NCI-H524 treated with DMSO at 0.1 percent for 48 hours (cell line): ENCODE data around the gene KCNQ1.

ENCODE experiments used
- DNase-seq: peaks from one replicate; lab custom pipeline; 2025; lab: John Stamatoyannopoulos, UW

The KCNQ1 gene

GRCh38 chr11:2717561-2718325, 272.9 kb downstream of the KCNQ1 start:
- DNase-seq = no peak

- DNase-seq = no peak
Measured at GRCh38 chr11:2718817-2719438, 274.1 kb downstream of the KCNQ1 start.

GRCh38 chr11:2719831-2720590, 275.2 kb downstream of the KCNQ1 start:
- no peak for DNase-seq

GRCh38 chr11:2721210-2721916, 276.6 kb downstream of the KCNQ1 start:
- DNase-seq = no peak

GRCh38 chr11:2722955-2723354, 278.1 kb downstream of the KCNQ1 start:
- DNase-seq = no peak

- no peak for DNase-seq
Measured at GRCh38 chr11:2724104-2724503, 279.3 kb downstream of the KCNQ1 start.

- no peak for DNase-seq
Measured at GRCh38 chr11:2724653-2725367, 280.0 kb downstream of the KCNQ1 start.

GRCh38 chr11:2725368-2726300, 280.8 kb downstream of the KCNQ1 start:
- DNase-seq = no peak

GRCh38 chr11:2726964-2727363, 282.2 kb downstream of the KCNQ1 start:
- DNase-seq = no peak

GRCh38 chr11:2728128-2728662, 283.4 kb downstream of the KCNQ1 start:
- no peak for DNase-seq

GRCh38 chr11:2728663-2729332, 284.0 kb downstream of the KCNQ1 start:
- no peak for DNase-seq

- DNase-seq = no peak
Measured at GRCh38 chr11:2729841-2730240, 285.0 kb downstream of the KCNQ1 start.

- DNase-seq = no peak
Measured at GRCh38 chr11:2730272-2731129, 285.7 kb downstream of the KCNQ1 start.

- no peak for DNase-seq
Measured at GRCh38 chr11:2731130-2732125, 286.6 kb downstream of the KCNQ1 start.

- no peak for DNase-seq
Measured at GRCh38 chr11:2732261-2732939, 287.6 kb downstream of the KCNQ1 start.

- DNase-seq = no peak
Measured at GRCh38 chr11:2732940-2733628, 288.3 kb downstream of the KCNQ1 start.
